Mucosa of rectum (tissue), 2 donors: ENCODE measurements around the gene DMKN.

ENCODE experiments used
- H3K27ac ChIP-seq, 2 donors: one replicate each; pipeline ENCODE4 v1.7.0; 2013; ENCODE audit warnings: inconsistent platforms in 2 of 2, low read depth in 2 of 2, low read length in 2 of 2
- H3K27me3 ChIP-seq, 2 donors: one replicate each; pipeline ENCODE4 v1.7.0; 2013; ENCODE audit warnings: low read length in 2 of 2; ENCODE audit not compliant: control insufficient read depth in 2 of 2, insufficient read depth in 2 of 2
- H3K36me3 ChIP-seq, 2 donors: one replicate each; pipeline ENCODE4 v1.7.0; 2013; ENCODE audit warnings: low read length in 2 of 2; ENCODE audit not compliant: control insufficient read depth in 2 of 2, insufficient read depth in 2 of 2
- H3K4me1 ChIP-seq, 2 donors: one replicate each; pipeline ENCODE4 v1.7.0; 2013; ENCODE audit warnings: low read length in 2 of 2, mild to moderate bottlenecking in 1 of 2; ENCODE audit not compliant: control insufficient read depth in 2 of 2, insufficient read depth in 2 of 2
- H3K4me3 ChIP-seq, 2 donors: one replicate each; pipeline ENCODE4 v1.7.0; 2013; ENCODE audit warnings: low read length in 2 of 2
- H3K9ac ChIP-seq, 2 donors: one replicate each; pipeline ENCODE4 v1.7.0; 2013; ENCODE audit warnings: low read length in 2 of 2, low read depth in 1 of 2, mild to moderate bottlenecking in 1 of 2
- H3K9me3 ChIP-seq, 2 donors: one replicate each; pipeline ENCODE4 v1.7.0; 2013; ENCODE audit warnings: low read length in 2 of 2; ENCODE audit not compliant: control insufficient read depth in 2 of 2
- donor health status: healthy.
- donor health status: Normal muscosa, but diverticular disease.

The DMKN gene

DNA sequence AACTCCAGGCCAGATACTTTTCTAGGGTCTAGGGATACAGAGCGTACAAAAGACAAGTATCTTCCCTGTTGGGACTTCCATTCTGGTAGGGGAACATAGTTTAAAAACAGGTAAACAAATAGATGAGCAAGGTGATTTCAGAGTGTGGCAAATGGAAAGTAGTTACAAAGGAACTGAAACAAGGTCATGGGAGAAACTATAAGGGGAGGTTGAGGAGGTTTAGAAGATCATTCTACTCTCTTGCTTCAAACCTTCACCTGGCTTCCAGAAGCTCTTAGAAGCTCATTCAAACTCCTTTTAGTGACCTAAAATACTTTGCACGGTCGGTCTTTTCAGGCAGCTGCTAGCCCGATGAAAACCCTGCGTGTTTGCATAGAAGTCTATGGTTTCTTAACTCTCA is 56.3 kb downstream of the DMKN start:
- Histone ChIP-seq H3K4me3 (no peak overlapping the region), H3K36me3 (no peaks in the 10 kb centered on the region), H3K9me3 (no peaks in the 10 kb centered on the region), H3K4me1 (peaks cover 6 to 8% of the 10 kb centered on the region in 2 donors), H3K27me3 (no peaks in the 10 kb centered on the region), H3K27ac (no peak overlapping the region), H3K9ac (no peak overlapping the region)

- Histone ChIP-seq H3K27ac (no peak overlapping the region), H3K4me3 (no peak overlapping the region), H3K36me3 (no peaks in the 10 kb centered on the region), H3K9me3 (no peaks in the 10 kb centered on the region), H3K4me1 (peaks cover 6 to 10% of the 10 kb centered on the region in 2 donors), H3K27me3 (no peaks in the 10 kb centered on the region), H3K9ac (no peak overlapping the region)
These were observed 57.7 kb downstream of the DMKN start for GRCh38 chr19:35455616-35456201.

DNA sequence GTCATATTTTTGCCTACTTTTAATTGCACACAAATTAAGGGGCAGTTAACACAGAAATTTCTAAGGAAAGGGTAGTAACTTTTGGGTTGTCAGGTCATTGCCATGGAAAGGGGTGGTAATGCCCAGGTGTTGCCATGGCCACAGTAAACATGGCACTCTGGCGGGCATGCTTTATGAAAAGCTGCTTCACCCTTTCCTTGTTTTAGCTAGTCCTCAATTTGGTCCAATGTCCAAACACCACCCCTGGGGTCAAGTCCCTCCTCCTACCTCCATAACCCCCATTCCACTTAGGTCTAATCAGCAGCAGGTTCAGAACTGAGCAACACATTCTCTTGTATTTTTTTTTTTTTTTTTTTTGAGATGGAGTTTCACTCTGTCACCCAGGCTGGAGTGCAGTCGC is 58.8 kb downstream of the DMKN start:
- Histone ChIP-seq H3K9ac (no peak overlapping the region), H3K27me3 (no peaks in the 10 kb centered on the region), H3K36me3 (no peaks in the 10 kb centered on the region), H3K4me3 (no peak overlapping the region), H3K9me3 (no peaks in the 10 kb centered on the region), H3K4me1 (peaks cover 7 to 8% of the 10 kb centered on the region in 2 donors), H3K27ac (no peak overlapping the region)

- Histone ChIP-seq H3K9ac (no peak overlapping the region), H3K9me3 (no peaks in the 10 kb centered on the region), H3K27me3 (no peaks in the 10 kb centered on the region), H3K4me3 (no peak overlapping the region), H3K4me1 (peaks cover 6 to 10% of the 10 kb centered on the region in 2 donors), H3K27ac (no peak overlapping the region), H3K36me3 (no peaks in the 10 kb centered on the region)
These were observed 61.9 kb downstream of the DMKN start for GRCh38 chr19:35451338-35452096.

DNA sequence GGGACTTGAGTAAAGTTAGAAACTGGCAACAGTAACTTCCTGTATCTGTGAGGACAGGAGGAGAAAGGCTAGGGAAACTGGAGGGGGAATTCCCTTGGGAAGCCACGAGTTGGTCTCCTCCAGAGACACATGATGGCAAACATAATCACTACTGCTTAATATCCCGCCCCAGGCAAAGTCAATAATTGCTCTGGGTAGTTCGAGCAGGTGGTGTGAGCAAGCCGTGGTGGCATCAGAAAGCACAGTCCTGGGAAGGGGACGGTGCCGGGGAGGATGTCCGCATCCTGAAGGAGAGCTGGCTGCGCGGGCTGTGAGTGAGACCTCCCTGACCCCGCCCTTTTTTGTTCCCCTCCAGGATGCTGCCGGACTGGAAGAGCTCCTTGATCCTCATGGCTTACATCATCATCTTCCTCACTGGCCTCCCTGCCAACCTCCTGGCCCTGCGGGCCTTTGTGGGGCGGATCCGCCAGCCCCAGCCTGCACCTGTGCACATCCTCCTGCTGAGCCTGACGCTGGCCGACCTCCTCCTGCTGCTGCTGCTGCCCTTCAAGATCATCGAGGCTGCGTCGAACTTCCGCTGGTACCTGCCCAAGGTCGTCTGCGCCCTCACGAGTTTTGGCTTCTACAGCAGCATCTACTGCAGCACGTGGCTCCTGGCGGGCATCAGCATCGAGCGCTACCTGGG is 63.9 kb downstream of the DMKN start:
- Histone ChIP-seq H3K9ac (no peak overlapping the region), H3K4me3 (no peak overlapping the region), H3K9me3 (no peaks in the 10 kb centered on the region), H3K27me3 (no peaks in the 10 kb centered on the region), H3K36me3 (no peaks in the 10 kb centered on the region), H3K4me1 (peaks cover 6 to 10% of the 10 kb centered on the region in 2 donors), H3K27ac (no peak overlapping the region)

GRCh38 chr19:35447606-35448469 is 65.6 kb downstream of the DMKN start, which contains the start of gene FFAR2:
Gene FFAR2, plus strand, starts transcription at chr19:35448257. Its CDS starts 1,458 bp downstream, at chr19:35449715.
- Histone ChIP-seq H3K36me3 (no peaks in the 10 kb centered on the region), H3K27me3 (no peaks in the 10 kb centered on the region), H3K9ac (no peak within 1 kb of the TSS), H3K27ac (peak within 1 kb of the TSS in 1 of 2 donors; percentile 27), H3K9me3 (no peaks in the 10 kb centered on the region), H3K4me3 (peak within 1 kb of the TSS in 1 of 2 donors; percentile 2), H3K4me1 (peaks cover 6 to 10% of the 10 kb centered on the region in 2 donors)
